HG03135 (cell line): Measurements from ENCODE around the gene SDK1.
"Not testable (repeated sequence)": the region's sequence is repeated elsewhere in the genome, so short reads cannot be mapped to it uniquely, and the experiment has no call there.

Experiments
- ATAC-seq: cut with Tn5 transposase; IDR thresholded peaks from one replicate; pipeline ENCODE4 v1.9.1; 2021; ENCODE audit warnings: mild to moderate bottlenecking, moderate library complexity; ENCODE audit not compliant: unreplicated experiment

The SDK1 gene

GRCh38 chr7:3643091-3643490 is 342.0 kb downstream of the SDK1 start:
- ATAC-seq = no peak

DNA sequence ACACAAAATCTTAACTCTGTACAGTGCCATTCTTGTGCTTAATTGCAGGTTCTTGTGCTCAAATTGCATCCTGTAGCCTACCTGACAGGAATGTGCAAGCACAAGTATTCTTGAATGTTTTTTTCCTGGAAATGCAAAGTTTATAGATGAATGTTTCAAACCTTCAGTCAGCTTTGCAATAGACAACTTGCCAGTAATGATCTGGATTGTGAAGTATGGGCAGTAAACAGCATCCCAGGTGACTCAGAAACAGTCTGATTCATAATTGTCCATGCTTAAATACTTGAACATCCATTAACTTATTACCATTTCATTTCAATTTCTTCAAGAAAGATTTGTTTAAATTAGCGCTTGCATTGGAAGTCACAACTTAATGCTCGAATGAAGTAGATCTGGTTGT is 347.2 kb downstream of the SDK1 start:
- ATAC-seq = no peak

- ATAC-seq = no peak
Measured at GRCh38 chr7:3649250-3649649, 348.2 kb downstream of the SDK1 start.

DNA sequence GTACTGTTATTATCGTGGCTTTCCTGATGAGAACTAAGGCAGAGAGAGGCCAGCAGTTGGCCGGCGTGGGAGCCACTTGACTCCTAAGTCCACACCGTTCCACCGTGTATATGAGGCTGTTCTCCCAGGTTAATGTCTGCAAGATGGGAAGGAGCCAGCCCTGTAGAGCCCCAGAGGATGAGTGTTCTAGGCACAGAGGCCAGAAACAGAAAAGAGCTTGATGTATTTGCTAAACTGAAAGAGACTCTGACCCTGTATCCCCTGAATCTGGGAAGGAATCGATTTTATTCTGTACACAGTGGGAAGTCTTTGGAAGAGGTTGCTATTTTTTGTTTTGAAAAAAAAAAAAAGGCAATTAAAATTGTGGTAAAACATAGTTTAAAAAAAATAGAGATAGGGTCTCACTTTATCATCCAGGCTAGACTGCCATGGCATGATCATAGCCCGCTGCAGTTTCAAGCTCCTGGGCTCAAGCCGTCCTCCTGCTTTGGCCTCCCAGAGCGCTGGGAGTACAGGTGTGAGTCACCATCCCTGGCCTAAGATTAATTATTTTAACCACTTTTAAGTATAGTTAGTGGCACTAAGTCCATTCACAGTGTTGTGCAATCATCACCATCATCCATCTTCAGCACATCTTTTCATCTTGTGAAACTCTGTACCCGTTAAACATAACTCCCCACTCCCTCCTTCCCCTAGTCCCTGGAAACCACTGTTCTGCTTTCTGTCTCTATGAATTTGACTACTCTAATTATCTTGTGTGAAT is 348.8 kb downstream of the SDK1 start:
- no peak for ATAC-seq

DNA sequence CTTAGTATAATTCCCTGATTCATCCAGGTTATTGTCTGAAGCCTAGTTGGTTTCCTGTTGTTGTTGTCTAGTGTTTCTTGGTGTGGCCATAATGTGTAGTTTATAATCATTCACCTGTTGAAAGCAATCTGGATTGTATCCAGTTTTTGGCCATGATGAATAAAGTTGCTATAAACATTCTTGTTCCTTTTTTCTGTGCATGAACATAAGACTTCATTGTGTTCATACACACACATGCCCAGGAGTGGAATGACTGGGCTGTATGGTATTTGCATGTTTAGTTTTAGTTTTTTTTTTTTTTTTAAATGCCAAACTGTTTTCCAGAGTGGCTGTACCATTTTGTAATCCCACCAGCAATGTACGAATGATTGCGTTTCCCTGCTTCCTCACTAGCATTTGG is 349.8 kb downstream of the SDK1 start:
- no peak for ATAC-seq

DNA sequence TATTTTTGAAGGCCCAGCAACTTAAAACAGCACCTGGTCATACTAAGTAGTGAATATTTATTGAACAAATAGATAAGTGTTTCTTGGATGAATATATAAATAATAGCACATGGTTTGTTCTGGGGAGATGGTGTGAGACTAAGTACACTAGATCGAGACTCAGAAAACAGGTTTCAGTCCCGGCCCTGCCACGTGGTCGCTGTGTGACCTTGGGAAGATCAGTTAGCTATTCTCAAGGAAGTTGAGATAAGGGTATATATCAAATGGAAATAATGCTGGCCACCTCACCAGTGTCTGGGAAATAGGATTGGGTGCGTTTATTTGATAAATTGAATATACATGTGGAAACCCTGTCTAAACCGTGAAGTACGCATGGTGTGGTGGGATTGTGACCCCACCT is 354.6 kb downstream of the SDK1 start:
- no peak for ATAC-seq

GRCh38 chr7:3657206-3657605 is 356.2 kb downstream of the SDK1 start:
- ATAC-seq = no peak

DNA sequence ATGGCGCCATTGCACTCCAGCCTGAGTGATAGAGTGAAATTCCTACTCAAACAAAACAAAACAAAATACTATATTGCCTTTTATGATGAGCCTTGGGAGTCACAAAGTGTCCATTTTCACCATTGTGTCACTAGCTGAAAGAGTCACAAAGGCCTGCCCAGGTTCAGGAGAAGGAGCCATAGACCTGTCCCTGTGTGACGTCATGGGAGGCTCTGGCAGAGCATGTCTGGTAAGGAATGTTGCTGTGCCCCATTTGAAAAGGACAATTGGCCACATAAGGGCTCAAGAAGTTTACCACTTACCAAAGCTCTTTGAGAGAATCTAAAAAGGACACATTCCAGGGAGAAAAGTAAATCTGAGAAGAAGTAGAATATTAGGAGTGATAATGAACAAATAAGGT is 367.7 kb downstream of the SDK1 start:
- ATAC-seq = no peak

DNA sequence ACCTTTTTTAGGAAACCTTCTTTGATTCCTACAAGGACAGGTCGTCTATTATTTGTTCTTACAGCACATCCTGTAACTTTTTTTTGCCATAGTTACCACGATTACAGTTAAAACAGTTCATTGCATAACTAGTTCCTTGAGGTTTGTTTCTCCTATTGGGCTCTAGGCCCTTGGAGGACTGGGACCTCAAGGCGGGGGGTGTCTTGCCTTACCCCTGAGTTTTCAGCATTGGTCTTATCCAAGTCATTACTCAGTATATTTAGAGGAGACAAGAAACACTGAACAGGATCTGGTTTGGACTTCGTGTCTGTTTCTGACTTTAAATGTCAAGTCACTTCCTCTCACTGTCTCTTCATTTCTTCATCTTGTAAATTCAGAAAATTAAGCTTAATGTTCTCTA is 369.8 kb downstream of the SDK1 start:
- no peak for ATAC-seq

DNA sequence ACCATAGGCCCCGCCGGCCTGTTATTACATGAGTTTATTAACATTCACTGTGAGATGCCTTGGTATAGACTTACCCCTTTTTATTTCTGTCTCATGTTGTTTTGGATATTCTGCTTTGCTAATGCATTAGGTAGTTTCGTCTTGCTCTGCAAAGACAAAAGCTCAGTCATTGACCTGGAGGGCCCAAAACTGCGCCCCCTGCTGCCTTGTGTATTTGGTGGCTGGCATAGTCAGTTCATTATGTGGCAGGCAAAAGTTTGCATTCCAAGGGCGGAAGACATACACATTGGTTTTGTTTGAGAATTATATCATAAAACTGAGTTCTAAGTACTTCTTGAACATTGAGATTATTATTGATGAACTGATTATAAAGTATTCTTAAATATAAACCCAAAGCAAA is 372.5 kb downstream of the SDK1 start:
- no peak for ATAC-seq

GRCh38 chr7:3678314-3678810 is 377.3 kb downstream of the SDK1 start:
- ATAC-seq = no peak

- ATAC-seq = no peak
Measured at GRCh38 chr7:3682028-3682710, 381.1 kb downstream of the SDK1 start.

DNA sequence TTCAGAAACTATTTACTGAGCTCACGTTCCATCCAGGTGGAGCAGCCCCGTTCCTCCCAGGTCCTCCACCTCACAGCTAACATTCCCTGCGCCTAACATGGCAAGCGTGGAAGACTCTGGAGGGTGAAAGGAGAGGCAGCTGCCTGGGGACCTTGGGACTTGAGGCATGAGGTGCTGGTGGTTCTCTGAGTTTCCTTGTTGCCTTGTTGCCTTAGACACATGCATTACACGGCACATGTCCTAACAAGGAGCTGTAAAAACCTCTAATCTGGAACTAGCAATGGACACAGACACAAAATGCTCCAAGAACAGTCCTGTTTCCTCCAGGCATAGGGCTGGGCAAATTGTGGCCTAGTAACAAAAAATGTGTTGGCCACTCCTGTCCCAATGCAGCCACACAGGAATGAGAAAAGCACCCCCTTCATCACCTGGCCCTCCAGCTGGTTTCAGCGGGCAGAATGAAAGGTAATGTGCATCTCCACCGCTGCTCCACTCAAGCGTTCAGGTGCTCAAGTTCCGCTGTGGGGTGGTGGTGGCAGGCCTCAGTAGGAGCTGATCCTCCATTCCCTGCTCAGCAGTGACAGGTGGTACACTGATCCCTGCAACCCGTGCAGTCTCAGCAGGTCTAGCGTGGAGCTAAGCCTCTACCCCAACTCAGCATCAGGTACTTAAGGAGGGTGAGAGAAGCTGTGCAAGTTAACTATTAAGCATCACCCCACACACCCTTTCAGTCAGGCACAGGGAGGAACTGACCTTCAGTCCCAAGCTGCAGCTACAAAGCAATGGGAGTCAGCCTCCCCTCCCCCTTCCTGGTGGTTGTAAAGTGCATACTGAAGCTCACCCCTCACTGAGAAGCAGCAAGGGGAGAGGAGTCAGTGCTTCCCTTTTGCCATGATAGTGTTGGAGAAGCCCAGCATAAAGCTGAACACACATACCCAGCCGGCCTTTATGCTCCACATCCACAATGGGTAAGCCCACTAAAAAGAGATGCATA is 382.8 kb downstream of the SDK1 start:
- ATAC-seq = no peak

- no peak for ATAC-seq
Measured at GRCh38 chr7:3688071-3688470, 387.0 kb downstream of the SDK1 start.

DNA sequence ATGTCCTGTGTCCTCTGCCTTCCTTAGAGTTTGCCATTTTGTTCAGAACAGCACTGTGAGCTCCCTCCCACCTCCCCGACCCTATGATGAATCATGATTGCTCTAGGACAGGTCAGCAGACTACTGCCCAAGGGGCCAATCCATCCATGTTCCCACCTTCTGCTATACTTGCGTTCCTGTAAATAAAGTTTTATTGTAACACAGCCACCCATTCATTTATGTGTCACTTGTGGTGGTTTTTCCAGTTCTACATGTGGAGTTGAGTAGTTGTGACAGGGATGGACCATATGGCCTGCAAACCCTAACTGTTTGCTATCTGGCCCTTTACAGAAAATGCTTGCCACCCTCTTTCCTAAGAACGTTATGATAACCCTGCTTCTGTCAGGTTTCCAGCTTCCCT is 387.8 kb downstream of the SDK1 start:
- no peak for ATAC-seq

DNA sequence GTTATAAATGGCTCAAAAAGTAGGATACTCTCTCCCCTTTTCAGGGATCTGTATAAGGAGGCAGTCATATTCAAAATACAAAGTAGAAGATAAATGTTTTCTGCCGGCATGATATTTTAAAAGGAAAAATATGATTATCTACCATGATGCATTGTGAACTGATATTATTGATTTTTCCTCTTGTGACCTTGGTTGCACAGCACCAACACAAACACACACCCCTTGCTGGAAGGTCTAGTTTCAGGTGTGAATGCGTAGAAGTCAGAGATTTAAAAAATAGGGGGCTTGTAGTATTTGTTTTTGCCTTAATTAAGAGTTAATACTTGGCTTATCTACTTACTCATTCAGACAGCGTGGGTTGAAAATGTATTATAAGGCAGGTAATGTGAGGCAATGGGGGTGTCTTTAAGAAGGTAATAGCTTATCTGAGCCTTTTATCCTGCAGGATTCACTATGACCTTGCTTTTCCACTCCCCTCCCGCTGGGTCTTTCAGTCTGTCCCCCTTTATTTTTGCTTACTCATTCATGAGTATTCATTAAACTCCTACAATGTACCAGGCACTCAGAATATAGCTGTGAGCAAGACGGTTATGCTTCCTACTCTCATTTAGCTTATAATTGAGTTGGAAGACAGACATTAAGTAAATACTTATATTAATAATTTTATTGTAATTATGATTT is 390.6 kb downstream of the SDK1 start:
- no peak for ATAC-seq

GRCh38 chr7:3695602-3696001 is 394.6 kb downstream of the SDK1 start:
- ATAC-seq = no peak

DNA sequence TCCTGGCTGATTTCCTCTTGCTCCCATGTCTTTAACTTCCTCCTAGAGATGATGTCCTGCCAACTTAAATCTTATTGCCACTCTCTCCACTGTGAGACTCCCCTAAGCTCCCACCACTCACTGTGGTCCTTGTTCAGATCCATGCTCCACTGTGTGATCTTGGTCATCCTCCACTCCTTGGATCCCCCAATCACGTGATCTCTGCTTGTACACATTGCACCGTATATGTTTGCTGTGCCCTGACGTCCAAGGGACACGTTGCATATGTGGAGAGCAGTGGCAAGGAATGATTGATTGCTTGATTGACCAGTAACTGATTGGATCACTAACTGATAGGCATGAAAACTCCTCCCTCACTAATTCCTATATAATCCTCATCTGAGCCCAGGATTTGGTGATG is 395.1 kb downstream of the SDK1 start:
- no peak for ATAC-seq

DNA sequence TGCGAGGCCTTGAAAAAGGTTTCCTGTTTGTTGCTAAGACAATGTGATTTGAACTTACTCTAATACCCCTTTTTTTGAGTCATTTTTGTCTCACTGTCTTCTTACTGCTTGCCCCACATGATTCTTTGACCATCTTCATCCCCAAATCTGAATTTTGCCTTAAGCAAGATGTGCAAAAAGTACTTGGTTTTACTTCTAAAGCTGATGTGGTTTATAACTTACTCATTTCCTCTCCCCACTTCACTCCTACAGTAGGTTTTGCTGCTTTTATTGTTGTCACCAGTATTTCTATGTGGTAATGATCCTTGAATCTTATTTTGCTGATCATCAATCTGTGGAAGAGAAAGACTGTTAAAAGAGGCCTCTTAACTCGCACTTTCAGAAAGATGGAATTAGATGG is 396.4 kb downstream of the SDK1 start:
- no peak for ATAC-seq

GRCh38 chr7:3705258-3705657 is 404.2 kb downstream of the SDK1 start:
- no peak for ATAC-seq

DNA sequence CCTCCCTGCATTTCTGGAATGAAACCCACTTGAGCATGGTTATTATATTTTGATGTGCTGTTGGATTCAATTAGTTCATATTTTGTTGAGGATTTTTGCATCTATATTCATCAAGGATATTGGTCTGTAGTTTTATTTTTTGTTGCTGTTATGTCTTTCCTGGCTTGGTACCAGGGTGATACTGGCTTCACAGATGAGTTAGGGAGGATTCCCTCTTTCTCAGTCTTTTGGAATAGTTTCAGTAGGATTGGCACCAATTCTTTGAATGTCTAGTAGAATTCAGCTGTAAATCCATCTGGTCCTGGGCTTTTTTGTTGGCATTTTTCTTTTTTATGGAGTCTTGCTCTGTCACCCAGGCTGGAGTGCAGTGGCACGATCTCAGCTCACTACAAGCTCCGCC is 405.0 kb downstream of the SDK1 start:
- not testable (repeated sequence) for ATAC-seq
